Measurements from ENCODE around the gene UBE2J2.

UBE2J2 gene

GRCh38 chr1:1264026-1264425 lies 9.6 kb downstream of the UBE2J2 start:
- Histone ChIP-seq H3K27ac (ENCODE audit: low read length) (no peak overlapping the region), H3K27me3 (ENCODE audit: low read depth, low read length) (no peaks in the 10 kb centered on the region), H3K4me1 (ENCODE audit: low read length) (peaks cover 9% of the 10 kb centered on the region; the same call in 1 of the 2 replicates), H2AFZ (ENCODE audit: low read depth, low read length) (no peak overlapping the region), H3K4me2 (ENCODE audit: low read length) (no peak overlapping the region), H3K9ac (ENCODE audit: low read length) (no peak overlapping the region), H4K20me1 (ENCODE audit: insufficient read depth, low read length) (peaks cover 12% of the 10 kb centered on the region), H3K4me3 (ENCODE audit: low read length) (no peak overlapping the region), H3K9me3 (ENCODE audit: insufficient read depth, low read length) (no peaks in the 10 kb centered on the region), H3K36me3 (replicated peaks; ENCODE audit: low read depth, low read length) (peaks cover 42% of the 10 kb centered on the region), H3K79me2 (ENCODE audit: low read length) (peaks cover 33% of the 10 kb centered on the region)
- TF ChIP-seq CTCF (IDR thresholded peaks at IDR 0.05; ENCODE audit: low read depth, low read length) (no peak), EZH2phosphoT487 (IDR thresholded peaks at IDR 0.05; ENCODE audit: low read depth) (no peak)

- TF ChIP-seq EZH2phosphoT487 (IDR thresholded peaks at IDR 0.05; ENCODE audit: low read depth): no peak
- no peak for TF ChIP-seq CTCF (IDR thresholded peaks at IDR 0.05; ENCODE audit: low read depth, low read length)
- Histone ChIP-seq H3K27me3 (ENCODE audit: low read depth, low read length) (no peaks in the 10 kb centered on the region), H3K79me2 (ENCODE audit: low read length) (peaks cover 28% of the 10 kb centered on the region), H3K9ac (ENCODE audit: low read length) (no peak overlapping the region), H3K4me1 (ENCODE audit: low read length) (peaks cover 9% of the 10 kb centered on the region; the same call in 1 of the 2 replicates), H3K9me3 (ENCODE audit: insufficient read depth, low read length) (no peaks in the 10 kb centered on the region), H4K20me1 (ENCODE audit: insufficient read depth, low read length) (peaks cover 12% of the 10 kb centered on the region), H3K4me2 (ENCODE audit: low read length) (no peak overlapping the region), H3K27ac (ENCODE audit: low read length) (no peak overlapping the region), H3K36me3 (replicated peaks; ENCODE audit: low read depth, low read length) (peaks cover 44% of the 10 kb centered on the region), H2AFZ (ENCODE audit: low read depth, low read length) (no peak overlapping the region), H3K4me3 (ENCODE audit: low read length) (no peak overlapping the region)
These were observed 10.9 kb downstream of the UBE2J2 start for GRCh38 chr1:1262758-1263157.

GRCh38 chr1:1262071-1262470 lies 11.6 kb downstream of the UBE2J2 start:
- no peak overlapping the region for H3K9ac ChIP-seq (ENCODE audit: low read length)
- peaks cover 37% of the 10 kb centered on the region for H3K36me3 ChIP-seq (replicated peaks; ENCODE audit: low read depth, low read length)
- no peak overlapping the region for H3K27ac ChIP-seq (ENCODE audit: low read length)
- H2AFZ ChIP-seq (ENCODE audit: low read depth, low read length): no peak overlapping the region
- no peaks in the 10 kb centered on the region for H3K27me3 ChIP-seq (ENCODE audit: low read depth, low read length)
- peaks cover 9% of the 10 kb centered on the region; the same call in 1 of the 2 replicates for H3K4me1 ChIP-seq (ENCODE audit: low read length)
- peaks cover 12% of the 10 kb centered on the region for H4K20me1 ChIP-seq (ENCODE audit: insufficient read depth, low read length)
- H3K9me3 ChIP-seq (ENCODE audit: insufficient read depth, low read length): no peaks in the 10 kb centered on the region
- peaks cover 21% of the 10 kb centered on the region for H3K79me2 ChIP-seq (ENCODE audit: low read length)
- H3K4me2 ChIP-seq (ENCODE audit: low read length): no peak overlapping the region
- no peak overlapping the region for H3K4me3 ChIP-seq (ENCODE audit: low read length)
- TF ChIP-seq CTCF (IDR thresholded peaks at IDR 0.05; ENCODE audit: low read depth, low read length): no peak
- TF ChIP-seq EZH2phosphoT487 (IDR thresholded peaks at IDR 0.05; ENCODE audit: low read depth): no peak

GRCh38 chr1:1260843-1261560 lies 12.7 kb downstream of the UBE2J2 start:
- peaks cover 43% of the 10 kb centered on the region for H3K36me3 ChIP-seq (replicated peaks; ENCODE audit: low read depth, low read length)
- no peak overlapping the region for H3K9ac ChIP-seq (ENCODE audit: low read length)
- H3K27me3 ChIP-seq (ENCODE audit: low read depth, low read length): no peaks in the 10 kb centered on the region
- H3K27ac ChIP-seq (ENCODE audit: low read length): no peak overlapping the region
- no peak overlapping the region for H3K4me3 ChIP-seq (ENCODE audit: low read length)
- H4K20me1 ChIP-seq (ENCODE audit: insufficient read depth, low read length): peaks cover 12% of the 10 kb centered on the region
- no peak overlapping the region for H3K4me2 ChIP-seq (ENCODE audit: low read length)
- peaks cover 19% of the 10 kb centered on the region; the same call in 1 of the 2 replicates for H3K79me2 ChIP-seq (ENCODE audit: low read length)
- H3K9me3 ChIP-seq (ENCODE audit: insufficient read depth, low read length): no peaks in the 10 kb centered on the region
- TF ChIP-seq CTCF (IDR thresholded peaks at IDR 0.05; ENCODE audit: low read depth, low read length): no peak
- TF ChIP-seq EZH2phosphoT487 (IDR thresholded peaks at IDR 0.05; ENCODE audit: low read depth): no peak
- peaks cover 9% of the 10 kb centered on the region; the same call in 1 of the 2 replicates for H3K4me1 ChIP-seq (ENCODE audit: low read length)
- no peak overlapping the region for H2AFZ ChIP-seq (ENCODE audit: low read depth, low read length)

All from OCI-LY3 (cell line).